Measurements from ENCODE around the gene ARL2.
"Not testable (repeated sequence)": the region's sequence is repeated elsewhere in the genome, so short reads cannot be mapped to it uniquely, and the experiment has no call there.

Gene ARL2

DNA sequence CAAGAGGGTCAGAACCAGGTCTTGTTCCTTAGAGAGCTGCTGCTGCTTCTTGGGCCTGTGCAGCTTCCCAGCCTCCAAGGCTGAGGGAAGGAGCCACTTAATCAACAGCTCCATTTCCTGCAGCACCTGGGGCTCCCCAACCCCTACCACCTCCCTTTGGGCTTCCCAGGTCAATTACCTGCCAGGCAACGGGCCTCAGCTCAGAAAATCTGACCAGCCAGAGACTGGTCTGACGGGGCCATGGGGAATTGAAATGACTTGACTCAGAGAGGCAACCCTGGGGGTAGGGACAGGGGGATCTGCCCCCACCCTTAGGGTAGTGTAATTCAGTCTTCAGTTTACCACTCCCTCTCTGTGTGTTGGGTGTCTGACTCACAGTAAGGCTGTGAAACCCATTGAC lies 37.3 kb upstream of the ARL2 start:
- Histone ChIP-seq H3K4me1 (ENCODE audit: control extremely low read depth in 1 of 4, control insufficient read depth in 4 of 4, insufficient read depth in 4 of 4, low read length in 3 of 4) (peaks cover 0 to 7% (median 5%) of the 10 kb centered on the region in 4 experiments), H3K36me3 (ENCODE audit: control insufficient read depth in 4 of 4, insufficient read depth in 4 of 4, low read length in 3 of 4) (no peaks in the 10 kb centered on the region), H3K27ac (ENCODE audit: insufficient read depth in 1 of 2, low read depth in 1 of 2, low read length in 2 of 2, poor library complexity in 1 of 2, severe bottlenecking in 2 of 2) (no peak overlapping the region), H3K27me3 (replicated peaks in 2 of 5; ENCODE audit: control insufficient read depth in 4 of 5, insufficient read depth in 5 of 5, low read length in 4 of 5) (peaks cover 0 to 10% (median 4%) of the 10 kb centered on the region in 5 experiments), H3K9me3 (ENCODE audit: control extremely low read depth in 1 of 5, control insufficient read depth in 4 of 5, insufficient read depth in 2 of 5, low read depth in 1 of 5, low read length in 4 of 5) (no peaks in the 10 kb centered on the region), H3K4me3 (ENCODE audit: control insufficient read depth in 1 of 7, extremely low read depth in 1 of 7, insufficient read depth in 4 of 7, low read depth in 2 of 7, low read length in 6 of 7) (no peak overlapping the region)
- DNase-seq: no peak
- WGBS (ENCODE audit: insufficient coverage): no CpG with 5 or more reads among the region's 2 CpGs
- ChIA-PET CTCF (interaction anchor here (1.6 kb wide), 2 partner anchors 20 to 40 kb away, joined by 3 to 5 read pairs; partner anchors contain the start of gene BATF2), POLR2A (no interaction called here)

DNA sequence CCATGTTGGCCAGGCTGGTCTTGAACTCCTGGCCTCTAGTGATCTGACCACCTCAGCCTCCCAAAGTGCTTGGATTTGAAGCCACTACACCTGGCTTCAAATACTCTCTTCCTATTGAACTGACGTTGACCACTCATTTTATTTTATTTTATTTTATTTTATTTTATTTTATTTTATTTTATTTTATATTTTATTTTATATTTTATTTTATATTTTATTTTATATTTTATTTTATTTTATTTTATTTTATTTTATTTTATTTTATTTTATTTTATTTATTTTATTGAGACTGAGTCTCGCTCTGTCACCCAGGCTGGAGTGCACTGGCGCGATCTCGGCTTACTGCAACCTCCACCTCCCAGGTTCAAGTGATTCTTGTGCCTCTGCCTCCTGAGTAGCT lies 30.6 kb upstream of the ARL2 start:
- H3K27me3 ChIP-seq (replicated peaks in 2 of 5; ENCODE audit: control insufficient read depth in 4 of 5, insufficient read depth in 5 of 5, low read length in 4 of 5); H3K27ac ChIP-seq (ENCODE audit: insufficient read depth in 1 of 2, low read depth in 1 of 2, low read length in 2 of 2, poor library complexity in 1 of 2, severe bottlenecking in 2 of 2); H3K36me3 ChIP-seq (ENCODE audit: control insufficient read depth in 4 of 4, insufficient read depth in 4 of 4, low read length in 3 of 4); CTCF ChIA-PET; H3K4me3 ChIP-seq (ENCODE audit: control insufficient read depth in 1 of 7, extremely low read depth in 1 of 7, insufficient read depth in 4 of 7, low read depth in 2 of 7, low read length in 6 of 7); H3K4me1 ChIP-seq (ENCODE audit: control extremely low read depth in 1 of 4, control insufficient read depth in 4 of 4, insufficient read depth in 4 of 4, low read length in 3 of 4); H3K9me3 ChIP-seq (ENCODE audit: control extremely low read depth in 1 of 5, control insufficient read depth in 4 of 5, insufficient read depth in 2 of 5, low read depth in 1 of 5, low read length in 4 of 5); DNase-seq: not testable (repeated sequence)
- 81% methylated on average over 3 of the region's 5 CpGs for WGBS (ENCODE audit: insufficient coverage)
- POLR2A ChIA-PET: interaction anchor here (0.7 kb wide), 2 partner anchors 36 to 48 kb away, joined by 3 read pairs; no protein-coding TSS in a partner anchor

DNA sequence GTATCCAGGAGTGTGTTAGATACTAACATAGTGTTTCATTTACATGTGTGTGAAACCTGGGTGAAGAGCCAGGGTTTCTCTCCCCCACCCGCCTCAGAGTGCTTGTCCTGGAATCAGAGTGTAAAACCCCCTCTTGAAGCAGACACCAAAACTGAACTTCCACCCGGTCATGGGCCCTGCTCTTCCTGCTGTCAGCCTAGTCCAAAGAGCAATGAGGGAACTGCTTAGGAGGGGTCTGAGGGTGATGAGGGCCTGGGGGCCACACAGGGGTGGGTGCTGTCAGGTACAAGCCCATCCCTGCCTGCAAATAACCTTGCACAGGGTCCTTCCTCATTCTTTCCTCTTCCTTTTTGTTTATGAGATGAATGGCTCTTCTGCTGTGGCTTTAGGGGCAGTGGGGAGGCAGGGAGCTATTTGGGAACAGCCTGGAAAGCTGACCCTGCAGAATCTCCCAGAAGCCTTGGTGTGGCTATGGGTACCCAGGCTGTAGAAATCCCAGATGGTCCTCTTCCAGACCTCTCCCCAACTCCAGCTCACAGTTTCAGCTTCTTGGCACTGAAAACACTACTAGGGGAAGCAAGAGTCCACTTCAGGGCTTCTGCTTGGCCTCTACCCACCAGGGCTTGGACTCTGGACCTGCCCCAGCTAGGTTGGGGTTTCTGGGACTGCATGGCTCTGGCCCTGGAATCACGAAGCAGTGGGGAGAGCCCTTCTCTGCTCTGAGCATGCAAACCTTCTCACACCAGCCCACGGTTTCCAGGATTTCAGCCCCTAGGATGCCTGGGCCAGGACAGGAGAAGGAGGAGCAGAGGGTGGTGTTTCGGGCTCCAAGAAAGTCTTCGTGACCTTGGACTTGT lies 25.7 kb upstream of the ARL2 start:
- Histone ChIP-seq H3K4me1 (ENCODE audit: control extremely low read depth in 1 of 4, control insufficient read depth in 4 of 4, insufficient read depth in 4 of 4, low read length in 3 of 4) (peaks cover 0 to 15% (median 10%) of the 10 kb centered on the region in 4 experiments), H3K27me3 (replicated peaks in 2 of 5; ENCODE audit: control insufficient read depth in 4 of 5, insufficient read depth in 5 of 5, low read length in 4 of 5) (no peaks in the 10 kb centered on the region), H3K27ac (ENCODE audit: insufficient read depth in 1 of 2, low read depth in 1 of 2, low read length in 2 of 2, poor library complexity in 1 of 2, severe bottlenecking in 2 of 2) (no peak overlapping the region), H3K36me3 (ENCODE audit: control insufficient read depth in 4 of 4, insufficient read depth in 4 of 4, low read length in 3 of 4) (no peaks in the 10 kb centered on the region), H3K4me3 (ENCODE audit: control insufficient read depth in 1 of 7, extremely low read depth in 1 of 7, insufficient read depth in 4 of 7, low read depth in 2 of 7, low read length in 6 of 7) (no peak overlapping the region), H3K9me3 (ENCODE audit: control extremely low read depth in 1 of 5, control insufficient read depth in 4 of 5, insufficient read depth in 2 of 5, low read depth in 1 of 5, low read length in 4 of 5) (no peaks in the 10 kb centered on the region)
- 100% methylated on average over 4 of the region's 6 CpGs for WGBS (ENCODE audit: insufficient coverage)
- DNase-seq: no peak
- ChIA-PET POLR2A (no interaction called here), CTCF (interaction anchor here (1.0 kb wide), 1 partner anchor 13 kb away, joined by 3 read pairs; no protein-coding TSS in a partner anchor)

DNA sequence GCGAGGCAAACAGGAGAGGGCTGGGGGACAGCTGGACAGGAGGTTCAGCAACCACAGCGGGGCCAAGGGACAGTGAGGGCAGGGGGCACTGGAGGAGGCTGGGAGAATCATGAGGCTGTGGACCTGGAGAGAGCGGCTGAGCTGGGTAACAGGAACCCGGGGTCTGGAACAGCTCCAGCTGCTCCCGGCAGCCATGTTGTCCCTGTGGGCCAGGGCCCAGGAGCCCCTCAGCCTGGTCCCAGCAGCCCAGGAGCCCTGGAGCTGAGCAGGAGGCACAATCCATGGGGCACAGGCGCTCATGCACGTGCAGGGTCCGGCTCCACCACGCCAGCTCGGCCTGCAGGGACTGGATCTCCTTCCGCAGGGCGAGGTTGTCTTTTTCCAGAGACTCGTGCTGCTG lies 24.5 kb upstream of the ARL2 start:
- peaks cover 0 to 15% (median 10%) of the 10 kb centered on the region in 4 experiments for H3K4me1 ChIP-seq (ENCODE audit: control extremely low read depth in 1 of 4, control insufficient read depth in 4 of 4, insufficient read depth in 4 of 4, low read length in 3 of 4)
- POLR2A ChIA-PET: no interaction called here
- WGBS (ENCODE audit: insufficient coverage): 93% methylated on average over 12 of the region's 13 CpGs

DNA sequence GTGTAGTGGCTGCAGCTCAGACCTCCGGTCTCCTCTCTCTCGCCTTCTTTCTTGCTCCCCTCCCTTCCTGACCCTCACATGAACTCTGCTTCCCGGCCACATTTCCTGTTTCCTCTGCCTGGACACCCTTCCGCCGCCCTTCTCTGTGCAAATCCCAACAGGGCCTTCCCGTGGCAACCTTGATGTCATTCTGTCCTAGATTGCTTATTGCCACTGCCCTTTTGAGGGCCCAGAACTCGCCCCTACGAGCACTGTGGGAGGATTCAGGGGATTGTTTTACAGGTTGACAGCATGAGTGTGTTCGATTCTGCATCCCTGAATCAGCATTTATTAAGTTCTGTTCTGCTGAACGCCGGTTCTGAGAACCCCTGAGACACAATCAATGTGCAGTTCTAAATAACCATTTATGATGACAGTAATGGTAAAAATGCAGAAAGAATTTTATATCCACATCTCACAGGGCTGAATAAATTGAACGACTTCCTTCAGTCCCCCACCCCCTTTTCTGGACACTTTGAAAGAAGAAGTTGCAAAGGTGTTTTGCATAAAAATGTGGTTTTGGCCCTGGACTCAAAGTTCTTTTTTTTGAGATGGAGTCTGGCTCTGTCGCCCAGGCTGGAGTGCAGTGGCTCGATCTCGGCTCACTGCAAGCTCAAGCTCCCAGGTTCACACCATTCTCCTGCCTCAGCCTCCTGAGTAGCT lies 23.6 kb upstream of the ARL2 start:
- POLR2A ChIA-PET: no interaction called here
- peaks cover 0 to 5% (median 0%) of the 10 kb centered on the region in 5 experiments for H3K27me3 ChIP-seq (replicated peaks in 2 of 5; ENCODE audit: control insufficient read depth in 4 of 5, insufficient read depth in 5 of 5, low read length in 4 of 5)
- CTCF ChIA-PET: no interaction called here
- no peak overlapping the region for H3K27ac ChIP-seq (ENCODE audit: insufficient read depth in 1 of 2, low read depth in 1 of 2, low read length in 2 of 2, poor library complexity in 1 of 2, severe bottlenecking in 2 of 2)
- peak in 2 of 3 donors; percentile 21 to 26 for DNase-seq
- H3K9me3 ChIP-seq (ENCODE audit: control extremely low read depth in 1 of 5, control insufficient read depth in 4 of 5, insufficient read depth in 2 of 5, low read depth in 1 of 5, low read length in 4 of 5): no peaks in the 10 kb centered on the region
- peaks cover 0 to 15% (median 10%) of the 10 kb centered on the region in 4 experiments for H3K4me1 ChIP-seq (ENCODE audit: control extremely low read depth in 1 of 4, control insufficient read depth in 4 of 4, insufficient read depth in 4 of 4, low read length in 3 of 4)
- H3K36me3 ChIP-seq (ENCODE audit: control insufficient read depth in 4 of 4, insufficient read depth in 4 of 4, low read length in 3 of 4): no peaks in the 10 kb centered on the region
- H3K4me3 ChIP-seq (ENCODE audit: control insufficient read depth in 1 of 7, extremely low read depth in 1 of 7, insufficient read depth in 4 of 7, low read depth in 2 of 7, low read length in 6 of 7): no peak overlapping the region
- WGBS (ENCODE audit: insufficient coverage): 32% methylated on average over 11 of the region's 15 CpGs

More for the DNA sequence above, 24.5 kb upstream of the ARL2 start:
- H3K9me3 ChIP-seq (ENCODE audit: control extremely low read depth in 1 of 5, control insufficient read depth in 4 of 5, insufficient read depth in 2 of 5, low read depth in 1 of 5, low read length in 4 of 5): no peaks in the 10 kb centered on the region
- CTCF ChIA-PET: no interaction called here
- H3K36me3 ChIP-seq (ENCODE audit: control insufficient read depth in 4 of 4, insufficient read depth in 4 of 4, low read length in 3 of 4): no peaks in the 10 kb centered on the region
- H3K4me3 ChIP-seq (ENCODE audit: control insufficient read depth in 1 of 7, extremely low read depth in 1 of 7, insufficient read depth in 4 of 7, low read depth in 2 of 7, low read length in 6 of 7): no peak overlapping the region
- DNase-seq: no peak
- no peak overlapping the region for H3K27ac ChIP-seq (ENCODE audit: insufficient read depth in 1 of 2, low read depth in 1 of 2, low read length in 2 of 2, poor library complexity in 1 of 2, severe bottlenecking in 2 of 2)
- H3K27me3 ChIP-seq (replicated peaks in 2 of 5; ENCODE audit: control insufficient read depth in 4 of 5, insufficient read depth in 5 of 5, low read length in 4 of 5): peaks cover 0 to 5% (median 0%) of the 10 kb centered on the region in 5 experiments

DNA sequence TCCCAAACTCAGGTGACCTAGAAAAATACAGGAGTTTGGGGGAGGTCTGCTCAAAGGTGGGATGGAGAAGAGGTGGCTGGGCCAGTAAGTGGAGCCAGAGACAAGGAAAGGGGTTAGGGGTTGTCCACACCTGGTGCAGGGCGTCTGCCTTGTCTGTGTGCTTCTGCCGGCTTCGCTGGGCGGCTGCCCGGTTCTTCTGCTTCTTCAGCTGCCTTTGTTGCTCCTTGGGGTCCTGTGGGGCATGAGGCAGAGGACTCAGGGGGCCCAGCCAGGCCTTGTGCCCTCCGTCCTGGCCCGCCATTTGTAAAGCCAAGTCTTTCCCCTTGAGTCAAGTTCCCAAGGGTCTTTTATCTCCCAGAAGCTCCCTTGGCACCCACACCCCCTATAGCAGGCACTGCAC lies 19.6 kb upstream of the ARL2 start:
- peaks cover 0 to 25% (median 21%) of the 10 kb centered on the region in 4 experiments for H3K4me1 ChIP-seq (ENCODE audit: control extremely low read depth in 1 of 4, control insufficient read depth in 4 of 4, insufficient read depth in 4 of 4, low read length in 3 of 4)
- POLR2A ChIA-PET: no interaction called here
- H3K9me3 ChIP-seq (ENCODE audit: control extremely low read depth in 1 of 5, control insufficient read depth in 4 of 5, insufficient read depth in 2 of 5, low read depth in 1 of 5, low read length in 4 of 5): no peaks in the 10 kb centered on the region
- H3K27me3 ChIP-seq (replicated peaks in 2 of 5; ENCODE audit: control insufficient read depth in 4 of 5, insufficient read depth in 5 of 5, low read length in 4 of 5): peaks cover 0 to 5% (median 0%) of the 10 kb centered on the region in 5 experiments
- no peak overlapping the region for H3K27ac ChIP-seq (ENCODE audit: insufficient read depth in 1 of 2, low read depth in 1 of 2, low read length in 2 of 2, poor library complexity in 1 of 2, severe bottlenecking in 2 of 2)
- WGBS (ENCODE audit: insufficient coverage): 87% methylated on average over 5 of the region's 7 CpGs
- CTCF ChIA-PET: interaction anchor here (0.7 to 7.0 kb wide), 4 partner anchors 11 to 146 kb away, joined by 3 to 41 read pairs (median 16); partner anchors contain the start of gene ARL2
- no peak for DNase-seq
- no peaks in the 10 kb centered on the region for H3K36me3 ChIP-seq (ENCODE audit: control insufficient read depth in 4 of 4, insufficient read depth in 4 of 4, low read length in 3 of 4)
- H3K4me3 ChIP-seq (ENCODE audit: control insufficient read depth in 1 of 7, extremely low read depth in 1 of 7, insufficient read depth in 4 of 7, low read depth in 2 of 7, low read length in 6 of 7): no peak overlapping the region

Measured in common myeloid progenitor, CD34-positive (primary cell).